Keratinocyte (primary cell): Measurements from ENCODE around the gene CD34. TPM values are rescaled to one million over a fixed set of nuclear protein-coding genes. Genes with fewer than 3 reads are reported as not detected.

Experiments
- DNase-seq: peaks from one replicate; pipeline ENCODE4 v3.0.0-alpha.2; 2011; ENCODE audit warnings: low read depth, missing footprints, low spot score
- FAIRE-seq: peaks from 2 replicates; lab custom pipeline; 2011; peaks lifted over from hg19 to GRCh38; lab: Jason Lieb, UNC
- H2AFZ ChIP-seq: 2 replicates; pipeline ENCODE4 v1.6.0; 2012; ENCODE audit warnings: low read length, control low read depth, inconsistent platforms; ENCODE audit not compliant: control insufficient read depth
- H3K27ac ChIP-seq: 2 replicates; pipeline ENCODE4 v1.5.1; 2011; ENCODE audit warnings: low read length; ENCODE audit not compliant: control insufficient read depth, insufficient read depth
- H3K27me3 ChIP-seq: 3 replicates; pipeline ENCODE4 v1.6.0; 2011; ENCODE audit warnings: low read length; ENCODE audit not compliant: control insufficient read depth, insufficient read depth; ENCODE audit errors: extremely low read depth
- H3K36me3 ChIP-seq, 2 experiments: 2 replicates in 1 of 2; 3 replicates in 1 of 2; pipeline ENCODE4 v1.5.1; 2011; ENCODE audit warnings: low read length in 2 of 2, mild to moderate bottlenecking in 1 of 2; ENCODE audit not compliant: control insufficient read depth in 2 of 2, insufficient read depth in 2 of 2; ENCODE audit errors: extremely low read depth in 1 of 2
- H3K4me1 ChIP-seq: 3 replicates; pipeline ENCODE4 v1.5.1; 2011; ENCODE audit warnings: low read length; ENCODE audit not compliant: control insufficient read depth, insufficient read depth; ENCODE audit errors: extremely low read depth
- H3K4me2 ChIP-seq: 3 replicates; pipeline ENCODE4 v1.6.0; 2011; ENCODE audit warnings: low read depth, low read length; ENCODE audit not compliant: control insufficient read depth, insufficient read depth; ENCODE audit errors: extremely low read depth
- H3K4me3 ChIP-seq, 3 experiments: fragments of 200-600 bp in 1 of 3; sonication (generic) in 1 of 3; 2 replicates in 2 of 3; 3 replicates in 1 of 3; pipeline ENCODE4 v1.5.1; 2011 to 2016; ENCODE audit warnings: low read length in 3 of 3, mild to moderate bottlenecking in 3 of 3, control low read depth in 2 of 3, inconsistent platforms in 1 of 3, low read depth in 1 of 3, mixed read lengths in 1 of 3, mixed run types in 1 of 3, moderate library complexity in 1 of 3; ENCODE audit not compliant: control insufficient read depth in 2 of 3, insufficient read depth in 2 of 3; ENCODE audit errors: extremely low read depth in 1 of 3
- H3K79me2 ChIP-seq: 2 replicates; pipeline ENCODE4 v1.6.0; 2012; ENCODE audit warnings: low read length; ENCODE audit not compliant: control insufficient read depth, insufficient read depth
- H3K9ac ChIP-seq: 3 replicates; pipeline ENCODE4 v1.6.0; 2011; ENCODE audit warnings: low read length; ENCODE audit not compliant: control insufficient read depth, insufficient read depth; ENCODE audit errors: extremely low read depth
- H3K9me1 ChIP-seq: 3 replicates; pipeline ENCODE4 v1.6.0; 2011; ENCODE audit warnings: low read length; ENCODE audit not compliant: control insufficient read depth, insufficient read depth; ENCODE audit errors: extremely low read depth
- H3K9me3 ChIP-seq: 2 replicates; pipeline ENCODE4 v1.5.1; 2012; ENCODE audit warnings: low read depth, low read length; ENCODE audit not compliant: control insufficient read depth
- H4K20me1 ChIP-seq: 3 replicates; pipeline ENCODE4 v1.6.0; 2011; ENCODE audit warnings: low read length; ENCODE audit not compliant: control insufficient read depth, insufficient read depth; ENCODE audit errors: extremely low read depth
- EZH2 ChIP-seq: IDR thresholded peaks from one replicate; pipeline ENCODE4 v1.6.1; 2012; ENCODE audit warnings: inconsistent platforms, mild to moderate bottlenecking, low read length, moderate library complexity
- dilution Hi-C: fragments of 300-500 bp; cut with MboI; formaldehyde crosslinking; loops from one replicate; pipeline ENCODE4 v1.7.0; 2020; ENCODE audit warnings: low sequenced_read_pairs; ENCODE audit not compliant: extremely low pct_ligation_motif_present
- polyA plus RNA-seq, 5 experiments: library from polyadenylated mRNA; depleted of rRNA in 3 of 5; stranded (reverse) in 3 of 5; stranded (forward) in 1 of 5; unstranded in 1 of 5; fragments of >200 nt; gene quantifications; 1 replicate in 1 of 5; 2 replicates in 3 of 5; 3 replicates in 1 of 5; pipeline versions ENCODE4 v1.2.1 to v1.2.3, GENCODE V29; 2011 to 2012; ENCODE audit warnings: missing spikeins in 2 of 5, low read depth in 1 of 5, low replicate concordance in 1 of 5
- TF ChIP-seq, protein P1 (sequence below), 3 experiments: IDR thresholded peaks in 1 of 3; conservative IDR thresholded peaks in 1 of 3; optimal IDR thresholded peaks in 1 of 3; 2 replicates in 2 of 3; 3 replicates in 1 of 3; pipeline versions ENCODE3 to v1.5.1; 2011; ENCODE audit warnings: low read length in 3 of 3, mild to moderate bottlenecking in 3 of 3, moderate library complexity in 2 of 3, control low read depth in 1 of 3, inconsistent platforms in 1 of 3; ENCODE audit not compliant: insufficient read depth in 2 of 3; ENCODE audit errors: extremely low read depth in 1 of 3

The CD34 gene
- polyA plus RNA-seq, 1 donor (not counting 4 experiments of a cell fraction or from before 2014, with no cell fraction given): 0.03 TPM

DNA sequence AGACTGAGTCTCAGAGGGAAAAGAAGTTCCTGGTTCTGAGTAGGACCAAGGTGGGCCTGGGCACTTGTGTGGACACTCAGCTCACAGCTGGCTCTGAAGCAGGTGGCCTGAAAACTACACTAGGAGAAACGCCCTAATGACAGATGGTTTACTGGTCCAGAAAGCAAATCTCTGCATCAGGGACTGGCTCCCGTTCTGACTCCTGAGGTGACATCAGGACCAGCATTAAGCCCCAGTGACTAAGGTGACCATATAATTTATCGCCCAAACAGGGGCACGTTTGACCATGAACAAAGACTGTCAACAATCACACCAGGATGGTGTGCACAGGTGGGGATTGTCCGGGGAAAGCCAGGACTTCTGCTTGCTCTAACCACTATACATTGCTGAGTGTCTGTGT, 12.2 kb upstream of the CD34 start:
- no peak overlapping the region for H2AFZ ChIP-seq
- dilution Hi-C loops: no loop called here
- no peak overlapping the region for H3K9ac ChIP-seq
- H3K36me3 ChIP-seq: no peaks in the 10 kb centered on the region
- H3K9me1 ChIP-seq: no peaks in the 10 kb centered on the region
- H3K4me1 ChIP-seq: peaks cover 4% of the 10 kb centered on the region
- no peaks in the 10 kb centered on the region for H4K20me1 ChIP-seq
- peaks cover 15% of the 10 kb centered on the region for H3K27me3 ChIP-seq
- no peak overlapping the region for H3K27ac ChIP-seq
- DNase-seq: no peak
- no peak overlapping the region for H3K4me3 ChIP-seq
- TF ChIP-seq, protein P1, sequence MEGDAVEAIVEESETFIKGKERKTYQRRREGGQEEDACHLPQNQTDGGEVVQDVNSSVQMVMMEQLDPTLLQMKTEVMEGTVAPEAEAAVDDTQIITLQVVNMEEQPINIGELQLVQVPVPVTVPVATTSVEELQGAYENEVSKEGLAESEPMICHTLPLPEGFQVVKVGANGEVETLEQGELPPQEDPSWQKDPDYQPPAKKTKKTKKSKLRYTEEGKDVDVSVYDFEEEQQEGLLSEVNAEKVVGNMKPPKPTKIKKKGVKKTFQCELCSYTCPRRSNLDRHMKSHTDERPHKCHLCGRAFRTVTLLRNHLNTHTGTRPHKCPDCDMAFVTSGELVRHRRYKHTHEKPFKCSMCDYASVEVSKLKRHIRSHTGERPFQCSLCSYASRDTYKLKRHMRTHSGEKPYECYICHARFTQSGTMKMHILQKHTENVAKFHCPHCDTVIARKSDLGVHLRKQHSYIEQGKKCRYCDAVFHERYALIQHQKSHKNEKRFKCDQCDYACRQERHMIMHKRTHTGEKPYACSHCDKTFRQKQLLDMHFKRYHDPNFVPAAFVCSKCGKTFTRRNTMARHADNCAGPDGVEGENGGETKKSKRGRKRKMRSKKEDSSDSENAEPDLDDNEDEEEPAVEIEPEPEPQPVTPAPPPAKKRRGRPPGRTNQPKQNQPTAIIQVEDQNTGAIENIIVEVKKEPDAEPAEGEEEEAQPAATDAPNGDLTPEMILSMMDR (optimal IDR thresholded peaks at IDR 0.05 in 1 of 3, IDR thresholded peaks at IDR 0.05 in 1 of 3, conservative IDR thresholded peaks at IDR 0.05 in 1 of 3; ENCODE audit: extremely low read depth in 1 of 3, insufficient read depth in 2 of 3, low read length in 3 of 3): no peak
- no peak for TF ChIP-seq EZH2
- no peaks in the 10 kb centered on the region for H3K79me2 ChIP-seq
- FAIRE-seq: no peak
- no peak overlapping the region for H3K4me2 ChIP-seq
- H3K9me3 ChIP-seq: no peaks in the 10 kb centered on the region

DNA sequence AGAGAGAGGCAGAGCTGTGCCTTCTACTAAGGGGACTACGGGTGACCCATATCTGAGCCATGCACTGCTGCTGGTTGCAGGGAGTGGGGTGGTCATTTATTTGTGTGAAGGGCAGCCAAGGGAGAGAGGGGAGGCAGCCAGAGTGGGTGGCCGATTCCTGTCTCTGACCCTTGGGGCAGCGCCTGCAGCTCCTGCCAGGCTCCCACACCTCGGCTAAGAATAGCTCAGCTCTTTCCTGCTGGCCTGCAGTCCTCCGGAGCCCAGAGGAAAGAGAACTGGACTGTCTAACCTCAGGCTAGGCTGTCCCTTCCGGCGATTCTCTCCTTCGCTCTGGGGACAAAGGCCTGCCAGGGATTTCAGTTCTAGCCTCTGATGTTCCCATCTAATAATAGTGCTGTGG, 11.6 kb upstream of the CD34 start:
- Histone ChIP-seq H2AFZ (no peak overlapping the region), H3K9me1 (no peaks in the 10 kb centered on the region), H3K36me3 (no peaks in the 10 kb centered on the region), H3K9ac (no peak overlapping the region), H3K27ac (no peak overlapping the region), H3K4me3 (no peak overlapping the region), H3K79me2 (no peaks in the 10 kb centered on the region), H4K20me1 (no peaks in the 10 kb centered on the region), H3K27me3 (peaks cover 15% of the 10 kb centered on the region), H3K4me1 (peaks cover 4% of the 10 kb centered on the region), H3K9me3 (no peaks in the 10 kb centered on the region), H3K4me2 (no peak overlapping the region)
- TF ChIP-seq, protein P1 (optimal IDR thresholded peaks at IDR 0.05 in 1 of 3, IDR thresholded peaks at IDR 0.05 in 1 of 3, conservative IDR thresholded peaks at IDR 0.05 in 1 of 3; ENCODE audit: extremely low read depth in 1 of 3, insufficient read depth in 2 of 3, low read length in 3 of 3): no peak
- no peak for TF ChIP-seq EZH2
- FAIRE-seq (no peak), DNase-seq (no peak)
- dilution Hi-C loops: no loop called here
